Measurements from ENCODE around the gene TSHZ2. TPM values are rescaled to one million over a fixed set of nuclear protein-coding genes. Genes with fewer than 3 reads are reported as not detected.
A peak's percentile ranks its signal among the peaks of the same experiment; 100 is the strongest.

Gene TSHZ2
- total and polyA plus RNA-seq, 7 donors = 1.2 to 32.7 (median 14.0) TPM

- H3K4me3 ChIP-seq = no peak overlapping the region
- no peak overlapping the region for H3K27ac ChIP-seq
- intact Hi-C loops (cut with DNase I) = no loop called here
- no peaks in the 10 kb centered on the region for H3K4me1 ChIP-seq
- H3K36me3 ChIP-seq = no peaks in the 10 kb centered on the region
- H3K27me3 ChIP-seq = no peaks in the 10 kb centered on the region
- no peak for TF ChIP-seq POLR2A (IDR thresholded peaks at IDR 0.05)
- no peak for TF ChIP-seq EP300 (IDR thresholded peaks at IDR 0.05)
- TF ChIP-seq POLR2AphosphoS5 (IDR thresholded peaks at IDR 0.05) = no peak
- TF ChIP-seq, protein P1, sequence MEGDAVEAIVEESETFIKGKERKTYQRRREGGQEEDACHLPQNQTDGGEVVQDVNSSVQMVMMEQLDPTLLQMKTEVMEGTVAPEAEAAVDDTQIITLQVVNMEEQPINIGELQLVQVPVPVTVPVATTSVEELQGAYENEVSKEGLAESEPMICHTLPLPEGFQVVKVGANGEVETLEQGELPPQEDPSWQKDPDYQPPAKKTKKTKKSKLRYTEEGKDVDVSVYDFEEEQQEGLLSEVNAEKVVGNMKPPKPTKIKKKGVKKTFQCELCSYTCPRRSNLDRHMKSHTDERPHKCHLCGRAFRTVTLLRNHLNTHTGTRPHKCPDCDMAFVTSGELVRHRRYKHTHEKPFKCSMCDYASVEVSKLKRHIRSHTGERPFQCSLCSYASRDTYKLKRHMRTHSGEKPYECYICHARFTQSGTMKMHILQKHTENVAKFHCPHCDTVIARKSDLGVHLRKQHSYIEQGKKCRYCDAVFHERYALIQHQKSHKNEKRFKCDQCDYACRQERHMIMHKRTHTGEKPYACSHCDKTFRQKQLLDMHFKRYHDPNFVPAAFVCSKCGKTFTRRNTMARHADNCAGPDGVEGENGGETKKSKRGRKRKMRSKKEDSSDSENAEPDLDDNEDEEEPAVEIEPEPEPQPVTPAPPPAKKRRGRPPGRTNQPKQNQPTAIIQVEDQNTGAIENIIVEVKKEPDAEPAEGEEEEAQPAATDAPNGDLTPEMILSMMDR (IDR thresholded peaks at IDR 0.05) = no peak
- DNase-seq = no peak
- H3K9me3 ChIP-seq = no peaks in the 10 kb centered on the region
- 87 to 90% methylated on average over 3 of the region's 3 CpGs for WGBS, 2 donors
Measured at GRCh38 chr20:53181866-53182376, 209.8 kb downstream of the TSHZ2 start.

DNA sequence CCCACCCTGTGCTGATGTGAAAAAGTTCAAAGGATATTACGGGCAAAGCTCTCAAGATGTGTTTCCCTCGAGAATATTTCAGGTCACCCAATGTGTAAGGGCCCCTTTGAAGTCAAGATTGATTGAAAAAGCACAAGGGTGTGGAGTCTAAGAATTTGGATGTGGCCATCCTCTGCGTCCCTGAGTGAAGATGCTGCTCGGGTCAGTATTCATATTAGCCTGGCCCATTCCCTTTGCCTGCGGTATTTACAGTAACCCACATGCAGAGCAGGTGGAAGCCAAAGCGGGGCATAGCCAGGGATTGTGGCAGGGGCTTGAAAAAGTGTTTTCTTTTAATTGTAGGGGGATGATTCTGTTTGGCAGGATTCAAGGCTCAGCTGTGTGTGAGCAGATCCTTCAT, 211.0 kb downstream of the TSHZ2 start:
- Histone ChIP-seq H3K4me3 (no peak overlapping the region), H3K4me1 (no peaks in the 10 kb centered on the region), H3K27me3 (no peaks in the 10 kb centered on the region), H3K9me3 (no peaks in the 10 kb centered on the region), H3K27ac (no peak overlapping the region), H3K36me3 (no peaks in the 10 kb centered on the region)
- 86 to 88% methylated on average over 6 of the region's 6 CpGs for WGBS, 2 donors
- intact Hi-C loops (cut with DNase I) = no loop called here
- DNase-seq = no peak
- TF ChIP-seq, protein P1 (IDR thresholded peaks at IDR 0.05) = no peak

DNA sequence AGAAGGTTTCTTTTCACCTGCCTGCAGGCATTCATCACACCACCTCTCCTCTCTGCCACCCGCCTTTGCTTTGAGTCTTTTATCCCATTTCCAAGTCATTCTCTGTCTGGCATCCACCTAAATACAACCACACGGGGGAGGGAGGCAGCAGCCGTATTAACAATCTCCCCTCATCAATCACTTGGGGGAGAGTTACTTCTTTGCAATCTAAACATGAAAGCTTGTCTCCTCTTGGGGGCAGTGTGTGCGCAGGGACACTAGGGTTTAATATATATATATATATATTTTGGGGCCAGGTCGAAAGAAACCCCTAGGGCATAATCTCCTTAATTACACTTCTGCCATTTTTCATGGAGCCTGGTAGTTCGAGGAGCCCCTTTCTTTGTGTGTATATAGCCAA, 214.5 kb downstream of the TSHZ2 start:
- 59 to 65% methylated on average over 6 of the region's 6 CpGs for WGBS, 2 donors

GRCh38 chr20:53187392-53188068, 215.4 kb downstream of the TSHZ2 start:
- TF ChIP-seq POLR2AphosphoS5 (IDR thresholded peaks at IDR 0.05) (peak in 1 of 4 donors; percentile 14), POLR2A (IDR thresholded peaks at IDR 0.05) (no peak)
- H3K9me3 ChIP-seq = no peaks in the 10 kb centered on the region
- DNase-seq = no peak
- intact Hi-C loops (cut with DNase I) = no loop called here
- 61 to 71% methylated on average over 10 of the region's 10 CpGs for WGBS, 2 donors
- H3K27me3 ChIP-seq = peaks cover 0 to 5% (median 0%) of the 10 kb centered on the region in 3 donors
- H3K27ac ChIP-seq = no peak overlapping the region
- H3K4me3 ChIP-seq = no peak overlapping the region
- H3K4me1 ChIP-seq = no peaks in the 10 kb centered on the region
- no peaks in the 10 kb centered on the region for H3K36me3 ChIP-seq

More for the DNA sequence above, 214.5 kb downstream of the TSHZ2 start:
- Histone ChIP-seq H3K27me3 (peaks cover 0 to 4% (median 0%) of the 10 kb centered on the region in 3 donors), H3K4me1 (no peaks in the 10 kb centered on the region), H3K36me3 (no peaks in the 10 kb centered on the region), H3K9me3 (no peaks in the 10 kb centered on the region), H3K4me3 (no peak overlapping the region), H3K27ac (no peak overlapping the region)
- no peak for DNase-seq
- TF ChIP-seq POLR2AphosphoS5 (IDR thresholded peaks at IDR 0.05) = no peak
- TF ChIP-seq, protein P1 (IDR thresholded peaks at IDR 0.05) = no peak
- TF ChIP-seq POLR2A (IDR thresholded peaks at IDR 0.05) = no peak
- TF ChIP-seq EP300 (IDR thresholded peaks at IDR 0.05) = no peak
- intact Hi-C loops (cut with DNase I) = no loop called here

DNA sequence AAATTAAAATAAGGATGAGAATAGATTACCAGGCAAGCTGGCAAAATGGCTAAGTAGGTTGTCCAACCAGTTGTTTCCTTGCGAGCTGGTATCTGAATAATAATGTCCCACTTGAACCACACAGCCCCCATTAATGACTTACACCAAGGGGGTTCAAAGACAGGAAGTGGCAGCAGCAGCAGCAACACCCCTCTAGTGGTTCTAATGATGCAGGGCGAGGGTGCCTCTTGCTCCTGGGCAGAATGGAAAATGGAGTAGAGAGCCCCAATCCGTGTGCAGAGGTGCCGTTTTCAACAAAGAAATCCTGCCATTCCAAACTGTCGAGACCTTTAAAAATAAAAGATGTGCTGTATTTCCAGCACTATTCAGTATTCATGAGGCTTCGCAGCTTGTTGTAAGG, 218.1 kb downstream of the TSHZ2 start:
- Histone ChIP-seq H3K4me3 (no peak overlapping the region), H3K4me1 (no peaks in the 10 kb centered on the region), H3K36me3 (no peaks in the 10 kb centered on the region), H3K9me3 (no peaks in the 10 kb centered on the region), H3K27me3 (peaks cover 0 to 17% (median 0%) of the 10 kb centered on the region in 3 donors), H3K27ac (no peak overlapping the region)
- TF ChIP-seq EP300 (IDR thresholded peaks at IDR 0.05) (no peak), POLR2A (IDR thresholded peaks at IDR 0.05) (no peak)
- intact Hi-C loops (cut with DNase I) = no loop called here
- 84 to 85% methylated on average over 6 of the region's 6 CpGs for WGBS, 2 donors
- DNase-seq = no peak

- H3K36me3 ChIP-seq = no peaks in the 10 kb centered on the region
- no peak overlapping the region for H3K27ac ChIP-seq
- peaks cover 0 to 10% (median 0%) of the 10 kb centered on the region in 4 donors for H3K4me1 ChIP-seq
- H3K9me3 ChIP-seq = no peaks in the 10 kb centered on the region
- no peak for DNase-seq
- TF ChIP-seq POLR2A (IDR thresholded peaks at IDR 0.05) (no peak), EP300 (IDR thresholded peaks at IDR 0.05) (no peak), POLR2AphosphoS5 (IDR thresholded peaks at IDR 0.05) (no peak)
- TF ChIP-seq, protein P1 (IDR thresholded peaks at IDR 0.05) = no peak
- 71 to 90% methylated on average over 2 of the region's 2 CpGs for WGBS, 2 donors
- intact Hi-C loops (cut with DNase I) = no loop called here
- H3K4me3 ChIP-seq = no peak overlapping the region
- peaks cover 0 to 17% (median 0%) of the 10 kb centered on the region in 3 donors for H3K27me3 ChIP-seq
Measured at GRCh38 chr20:53191957-53192356, 219.8 kb downstream of the TSHZ2 start.
